ENCODE measurements around the gene BCL3.
A peak's percentile ranks its signal among the peaks of the same experiment; 100 is the strongest.

The BCL3 gene

GRCh38 chr19:44722131-44723121, 26.1 kb upstream of the BCL3 start:
- peak; percentile 90 for DNase-seq

GRCh38 chr19:44723299-44723951, 25.1 kb upstream of the BCL3 start:
- no peak for DNase-seq

DNA sequence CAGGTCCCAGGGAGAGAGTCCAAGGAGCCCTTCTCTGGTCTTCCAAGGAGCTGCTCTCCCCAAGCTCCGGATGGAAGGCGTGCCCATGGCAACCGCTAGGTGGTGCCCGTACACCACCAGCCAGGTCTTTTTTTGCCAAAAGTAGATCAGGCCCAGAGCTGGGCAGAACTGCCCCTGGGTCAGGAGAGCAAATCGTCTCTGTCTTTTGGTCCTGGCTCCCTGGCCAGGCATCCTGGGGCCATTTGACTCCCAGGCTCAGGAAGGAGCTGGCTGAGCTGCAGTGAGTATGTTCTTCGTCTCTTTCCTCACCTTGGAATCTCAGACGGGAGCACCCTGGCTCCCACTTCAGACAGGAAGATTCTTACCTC, 24.6 kb upstream of the BCL3 start:
- DNase-seq = peak; percentile 77

- no peak for DNase-seq
These were observed 23.3 kb upstream of the BCL3 start for GRCh38 chr19:44725251-44725650.

DNA sequence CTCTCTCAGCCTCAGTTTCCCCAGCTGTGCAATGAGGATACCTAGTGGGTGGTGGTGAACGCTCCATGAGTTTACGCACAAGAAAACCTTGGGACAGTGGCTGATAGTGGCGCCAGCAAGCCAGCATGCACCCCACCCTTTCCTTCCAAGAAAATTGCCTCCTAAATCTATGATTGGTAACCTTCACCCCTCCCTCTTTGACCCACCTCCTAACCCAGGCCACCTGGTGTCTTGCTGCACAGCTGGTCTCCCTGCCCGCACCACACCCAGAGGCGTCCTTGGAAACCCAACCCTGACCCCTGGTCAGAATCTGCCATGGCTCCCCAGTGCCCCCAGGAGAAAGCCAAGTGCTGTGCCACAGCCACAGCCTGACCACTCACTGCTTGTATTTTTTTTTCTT, 22.8 kb upstream of the BCL3 start:
- no peak for DNase-seq

DNA sequence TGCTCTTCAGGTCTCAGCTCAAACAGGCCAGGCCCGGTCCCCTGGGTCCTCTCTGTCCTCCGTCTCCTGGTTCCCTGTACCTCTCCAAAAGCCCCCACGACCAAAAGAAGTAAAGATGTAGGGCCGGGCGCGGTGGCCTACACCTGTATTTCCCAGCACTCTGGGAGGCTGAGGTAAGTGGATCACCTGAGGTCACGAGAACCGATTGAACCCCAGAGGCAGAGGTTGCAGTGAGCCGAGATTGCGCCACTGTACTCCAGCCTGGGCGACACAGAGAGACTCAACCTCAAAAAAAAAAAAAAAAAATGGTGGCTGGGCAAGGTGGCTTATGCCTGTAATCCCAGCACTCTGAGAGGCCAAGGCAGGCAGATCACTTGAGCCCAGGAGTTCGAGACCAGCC, 22.0 kb upstream of the BCL3 start:
- DNase-seq = no peak

DNA sequence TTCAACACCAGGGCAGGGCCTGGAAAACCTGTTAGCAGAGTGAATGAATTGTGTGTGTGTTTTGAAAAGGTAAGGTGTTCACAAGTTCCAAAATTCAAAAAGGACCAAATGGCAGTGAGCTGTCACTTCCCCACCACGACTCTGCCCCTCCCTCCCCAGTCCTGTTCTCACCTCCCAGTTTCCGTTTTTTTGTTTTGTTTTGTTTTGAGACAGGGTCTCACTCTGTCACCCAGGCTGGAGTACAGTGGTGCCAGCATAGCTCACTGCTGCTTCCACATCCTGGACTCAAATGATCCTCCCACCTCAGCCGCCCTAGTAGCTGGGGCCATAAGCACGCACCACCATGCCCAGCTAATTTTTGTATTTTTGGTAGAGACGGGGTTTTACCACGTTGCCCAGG, 20.3 kb upstream of the BCL3 start:
- DNase-seq = no peak

DNA sequence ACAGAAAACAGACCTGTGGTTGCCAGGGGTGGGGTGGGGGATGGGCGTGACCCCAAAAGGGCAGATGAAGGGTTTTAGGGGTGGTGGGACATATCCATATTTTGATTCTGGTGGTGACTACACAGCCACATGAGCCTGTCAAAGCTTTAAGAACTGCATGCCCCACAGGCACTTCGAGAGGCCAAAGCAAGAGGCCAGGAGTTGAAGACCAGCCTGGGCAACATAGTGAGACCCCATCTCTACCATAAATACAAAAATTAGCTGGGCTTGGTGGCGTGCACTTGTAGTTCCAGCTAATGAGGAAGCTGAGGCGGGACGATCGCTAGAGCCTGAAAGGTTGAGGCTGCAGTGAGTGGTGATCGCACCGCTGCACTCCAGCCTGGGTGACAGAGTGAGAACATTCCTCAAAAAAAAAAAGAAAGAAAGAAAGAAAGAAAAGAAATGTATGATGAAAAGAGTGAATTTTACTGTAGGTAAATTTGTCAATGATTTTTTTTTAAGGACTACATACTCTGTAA, 18.9 kb upstream of the BCL3 start:
- no peak for DNase-seq

DNA sequence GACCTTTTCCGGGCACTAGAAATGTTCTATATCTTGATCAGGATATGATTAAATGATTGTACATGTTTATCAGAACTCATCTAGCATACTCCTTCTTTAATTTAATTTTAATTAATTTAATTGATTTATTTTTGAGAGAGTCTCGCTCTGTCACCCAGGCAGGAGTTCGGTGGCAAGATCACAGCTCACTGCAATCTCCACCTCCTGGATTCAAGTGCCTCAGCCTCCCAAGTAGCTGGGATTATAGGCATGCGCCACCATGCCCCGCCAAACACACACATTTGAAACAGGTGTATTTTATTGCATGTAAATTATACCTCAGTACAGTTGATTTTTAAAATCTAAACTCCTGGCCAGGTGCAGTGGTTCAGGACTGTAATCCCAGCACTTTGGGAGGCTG, 17.4 kb upstream of the BCL3 start:
- DNase-seq = no peak

- no peak for DNase-seq
These were observed 16.9 kb upstream of the BCL3 start for GRCh38 chr19:44731622-44732021.

GRCh38 chr19:44732235-44733014, 16.1 kb upstream of the BCL3 start:
- DNase-seq = peak; percentile 40

- DNase-seq = no peak
These were observed 14.2 kb upstream of the BCL3 start for GRCh38 chr19:44734357-44734756.

GRCh38 chr19:44735011-44735410, 13.5 kb upstream of the BCL3 start:
- DNase-seq = no peak

- DNase-seq = peak; percentile 69
These were observed 11.1 kb upstream of the BCL3 start for GRCh38 chr19:44737238-44738071.

DNA sequence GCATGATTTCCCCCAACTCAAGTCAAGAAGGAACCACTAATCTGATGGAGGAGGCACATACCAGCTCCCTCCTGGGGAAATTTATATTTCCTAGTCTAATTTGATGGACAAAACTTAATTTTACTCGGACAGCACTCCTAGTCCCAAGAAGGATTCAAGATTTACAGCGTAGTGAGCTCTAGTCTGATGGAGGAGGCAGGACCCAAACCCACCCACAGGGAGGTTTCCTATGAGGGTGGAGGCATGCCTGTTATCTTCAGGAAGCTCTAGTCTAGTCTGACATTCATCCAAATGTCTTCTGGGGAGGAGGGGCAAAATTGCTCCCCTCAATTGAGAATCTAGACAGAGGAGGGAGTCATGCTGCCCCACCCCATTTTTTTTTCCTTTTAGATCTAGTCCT, 10.4 kb upstream of the BCL3 start:
- no peak for DNase-seq

DNA sequence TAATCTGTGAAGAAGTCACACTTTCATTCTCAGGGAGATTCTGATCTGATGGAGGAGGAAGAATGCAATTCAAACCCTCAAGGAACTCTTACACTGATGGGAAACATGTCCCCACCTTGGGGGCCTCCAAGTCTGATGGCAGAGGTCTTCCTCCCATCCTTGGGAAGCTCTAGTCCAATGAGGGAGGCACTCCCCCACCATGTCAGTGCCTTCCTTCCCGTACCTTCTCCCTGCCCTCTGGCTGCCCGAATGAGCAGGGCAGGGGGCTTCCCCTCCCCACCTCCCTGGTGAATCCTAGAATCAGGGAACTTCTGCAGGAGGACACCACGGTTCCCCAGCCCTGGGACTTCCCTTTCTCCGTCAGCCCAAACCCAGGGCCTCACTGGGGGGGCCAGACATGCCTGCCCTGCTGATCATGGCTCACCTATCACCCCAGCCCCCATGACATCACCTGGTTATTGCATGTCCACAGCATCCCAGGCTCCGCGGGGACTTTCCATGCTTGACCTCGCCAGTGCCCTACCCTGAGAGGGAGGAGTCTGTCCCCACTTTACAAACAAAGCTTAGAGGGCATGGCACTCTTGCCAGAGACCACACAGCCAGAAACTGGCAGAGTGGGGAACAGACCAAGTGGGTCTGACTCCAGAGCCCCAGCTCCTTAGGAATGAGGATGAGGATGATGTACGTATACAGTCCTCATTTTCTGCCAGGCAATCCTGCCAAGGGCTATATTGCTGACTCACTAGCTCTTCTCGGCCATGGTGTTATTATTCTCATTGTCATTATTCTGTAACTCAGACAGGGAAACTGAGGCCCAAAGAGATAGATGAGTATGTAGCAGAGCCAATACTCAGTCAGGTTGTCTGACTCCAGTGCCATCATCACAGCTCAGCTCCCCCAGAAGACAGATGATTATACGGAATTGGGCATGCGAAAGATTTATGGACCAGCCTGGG, 9.6 kb upstream of the BCL3 start:
- DNase-seq = peak; percentile 17

DNA sequence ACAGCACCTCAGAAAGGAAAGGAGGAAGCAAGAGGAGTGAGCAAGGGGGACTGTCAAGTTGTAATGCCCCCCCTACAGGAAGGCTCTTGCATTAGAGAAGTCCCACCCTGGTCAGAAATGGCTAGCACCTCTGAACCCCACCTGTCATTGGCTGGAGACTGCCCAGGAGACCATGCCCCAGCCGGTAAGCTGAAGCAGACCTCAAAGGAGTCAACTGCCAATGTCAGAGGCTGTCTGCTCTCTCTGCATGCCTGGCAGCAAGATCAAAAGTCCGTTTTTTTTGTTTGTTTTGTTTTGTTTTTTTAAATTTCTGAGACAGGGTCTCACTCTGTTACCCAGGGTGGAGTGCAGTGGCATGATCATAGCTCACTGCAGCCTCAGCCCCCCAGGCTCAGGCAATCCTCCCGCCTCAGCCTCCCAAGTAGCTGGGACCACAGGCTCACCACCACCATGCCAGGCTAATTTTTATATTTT, 8.1 kb upstream of the BCL3 start:
- DNase-seq = peak; percentile 57

- no peak for DNase-seq
These were observed 7.2 kb upstream of the BCL3 start for GRCh38 chr19:44741258-44741731.

GRCh38 chr19:44741841-44742329, 6.6 kb upstream of the BCL3 start:
- DNase-seq = peak; percentile 100

DNA sequence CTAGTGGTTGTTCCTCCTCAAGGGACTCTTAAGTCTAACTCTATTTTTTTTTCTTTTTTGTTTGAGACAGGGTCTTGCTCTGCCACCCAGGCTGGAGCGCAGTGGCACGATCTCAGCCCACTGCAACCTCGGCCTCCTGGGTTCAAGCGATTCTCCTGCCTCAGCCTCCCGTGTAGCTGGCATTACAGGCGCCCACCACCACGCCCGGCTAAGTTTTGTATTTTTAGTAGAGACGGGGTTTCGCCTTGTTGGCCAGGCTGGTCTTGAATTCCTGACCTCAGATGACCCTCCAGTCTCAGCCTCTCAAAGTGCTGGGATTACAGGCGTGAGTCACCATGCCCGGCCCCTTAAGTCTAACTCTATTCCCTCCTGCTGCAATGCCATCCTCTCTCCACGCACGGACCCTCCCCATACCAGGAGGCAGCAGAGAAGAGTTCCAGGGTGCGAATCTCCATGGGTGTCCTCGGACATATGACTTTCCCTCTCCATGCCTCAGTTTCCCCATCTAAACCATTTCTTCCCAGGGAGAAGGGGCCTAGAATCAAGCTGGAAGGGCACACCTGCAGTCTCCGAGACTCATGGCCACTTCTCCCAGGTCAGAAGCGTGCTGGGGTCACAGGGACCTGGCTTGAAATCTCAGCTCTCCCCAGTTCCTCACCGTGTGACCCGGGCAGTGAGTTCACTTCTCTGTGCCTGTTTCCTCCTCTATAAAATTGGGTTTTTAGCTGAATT, 6.0 kb upstream of the BCL3 start:
- peak; percentile 41 for DNase-seq

Data from MV-4-11 (cell line).